Ascending aorta (tissue), 2 donors: ENCODE data around the gene COL1A2. TPM values are rescaled to one million over a fixed set of nuclear protein-coding genes. Genes with fewer than 3 reads are reported as not detected.
A peak's percentile ranks its signal among the peaks of the same experiment; 100 is the strongest.

ENCODE experiments used
- DNase-seq, 2 donors: peaks; one replicate each; pipeline ENCODE4 v3.0.0-alpha.2; 2019; ENCODE audit warnings: low spot score in 2 of 2
- H3K27ac ChIP-seq, 2 donors: fragments of 200-600 bp; sonication (generic); one replicate each; pipeline ENCODE4 v1.5.1; 2016 to 2017; ENCODE audit warnings: mild to moderate bottlenecking in 1 of 2
- H3K27me3 ChIP-seq: fragments of 200-600 bp; sonication (generic); one replicate; pipeline ENCODE4 v1.5.1; 2017
- H3K36me3 ChIP-seq, 2 donors: fragments of 200-600 bp; sonication (generic); one replicate each; pipeline ENCODE4 v1.5.1; 2016
- H3K4me1 ChIP-seq, 2 donors: fragments of 200-600 bp; sonication (generic); one replicate each; pipeline ENCODE4 v1.5.1; 2016 to 2017; ENCODE audit warnings: mild to moderate bottlenecking in 1 of 2
- H3K4me3 ChIP-seq, 2 donors: fragments of 200-600 bp; sonication (generic); one replicate each; pipeline ENCODE4 v1.5.1; 2016 to 2017; ENCODE audit warnings: mild to moderate bottlenecking in 1 of 2
- H3K9me3 ChIP-seq, 2 donors: fragments of 200-600 bp; sonication (generic); one replicate each; pipeline ENCODE4 v1.5.1; 2016
- CTCF ChIP-seq, 3 experiments: fragments of 200-600 bp in 2 of 3; fragments of 450-650 bp in 1 of 3; sonication (generic) in 2 of 3; IDR thresholded peaks; one replicate each; pipeline ENCODE4 v1.5.1; 2016 to 2019; ENCODE audit warnings: antibody characterized with exemption in 3 of 3, mild to moderate bottlenecking in 1 of 3, moderate library complexity in 1 of 3
- intact Hi-C: fragments of 100-400 bp; cut with DNase I; formaldehyde crosslinking; loops from one replicate; pipeline ENCODE4 v1.15.1; 2023
- total RNA-seq: library from RNA; depleted of rRNA; stranded (reverse); fragments of >200 nt; gene quantifications from one replicate; pipeline ENCODE4 v1.1.0, GENCODE V29; 2016

COL1A2 gene
- total RNA-seq, 1 donor from 2014 or later = 692 TPM

DNA sequence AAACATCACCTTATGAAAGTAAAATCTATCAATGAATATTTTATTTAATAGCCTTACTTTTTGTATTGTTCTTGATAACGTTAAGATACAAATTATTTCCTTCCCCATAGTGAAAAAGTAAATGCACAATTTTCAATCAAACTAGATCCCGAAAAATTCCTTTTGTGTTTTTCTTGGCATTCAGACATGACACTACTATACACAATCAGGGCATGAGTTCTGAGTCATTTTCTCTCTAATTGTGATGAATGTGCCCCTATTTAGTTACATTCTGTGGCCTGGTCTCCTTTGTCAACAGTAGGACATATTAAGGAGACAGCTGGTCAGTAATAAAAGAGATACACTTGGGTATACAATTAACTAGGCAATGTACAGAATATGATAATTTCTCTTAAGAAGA is 19.8 kb downstream of the COL1A2 start:
- intact Hi-C loops = no loop called here
- no peak for TF ChIP-seq CTCF (IDR thresholded peaks at IDR 0.05)
- H3K27me3 ChIP-seq = no peaks in the 10 kb centered on the region
- no peak overlapping the region for H3K4me3 ChIP-seq
- H3K27ac ChIP-seq = peak overlapping the region; percentile 28 to 79
- H3K36me3 ChIP-seq = peaks cover 87 to 97% of the 10 kb centered on the region in 2 donors
- H3K4me1 ChIP-seq = peaks cover 8 to 14% of the 10 kb centered on the region in 2 donors
- no peaks in the 10 kb centered on the region for H3K9me3 ChIP-seq
- DNase-seq = no peak

DNA sequence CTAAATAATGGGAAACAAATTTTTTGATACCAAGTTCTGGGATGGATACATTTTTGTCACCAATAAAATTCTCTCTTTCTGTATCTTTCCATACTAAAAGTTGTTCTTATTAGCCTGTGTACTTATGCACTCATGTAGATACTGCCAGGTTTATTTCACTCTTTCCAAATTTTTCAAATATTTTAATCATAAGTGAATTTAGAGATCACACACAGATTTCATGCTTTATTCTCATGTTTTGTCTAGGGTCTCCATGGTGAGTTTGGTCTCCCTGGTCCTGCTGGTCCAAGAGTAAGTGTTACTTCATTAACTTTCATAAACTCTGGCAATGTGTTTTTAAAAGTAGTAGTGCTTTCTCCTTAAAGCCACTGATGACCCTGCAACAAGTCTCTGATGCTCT is 20.3 kb downstream of the COL1A2 start:
- intact Hi-C loops = no loop called here
- Histone ChIP-seq H3K4me1 (peaks cover 8 to 14% of the 10 kb centered on the region in 2 donors), H3K27ac (peak overlapping the region; percentile 28 to 79)

DNA sequence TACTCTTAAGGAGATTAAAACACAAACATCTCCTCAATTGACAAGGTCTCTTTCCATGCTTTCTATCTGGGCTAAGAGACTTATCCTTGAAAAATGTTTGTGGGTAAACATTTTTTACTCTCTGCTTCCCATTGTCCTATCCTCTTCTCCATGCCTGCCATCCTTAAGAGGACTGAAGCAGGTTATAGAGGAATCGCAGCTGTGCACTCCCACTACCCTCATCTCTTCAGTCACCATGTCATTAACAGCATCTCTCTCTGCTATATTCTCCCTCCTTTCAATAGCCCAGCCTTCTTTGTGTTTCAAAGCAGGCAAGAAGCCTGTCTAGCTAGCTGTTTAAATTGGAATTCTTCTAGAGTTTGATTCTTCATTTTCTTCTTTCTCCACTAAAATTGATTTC is 22.6 kb downstream of the COL1A2 start:
- H3K27ac ChIP-seq = peak overlapping the region; percentile 28 to 79
- H3K9me3 ChIP-seq = no peaks in the 10 kb centered on the region
- intact Hi-C loops = no loop called here
- no peak overlapping the region for H3K4me3 ChIP-seq
- H3K36me3 ChIP-seq = peaks cover 84 to 97% of the 10 kb centered on the region in 2 donors
- peaks cover 2 to 11% of the 10 kb centered on the region in 2 donors for H3K4me1 ChIP-seq
- no peak for DNase-seq
- no peak for TF ChIP-seq CTCF (IDR thresholded peaks at IDR 0.05)
- no peaks in the 10 kb centered on the region for H3K27me3 ChIP-seq

More for the DNA sequence above, 20.3 kb downstream of the COL1A2 start:
- H3K27me3 ChIP-seq = no peaks in the 10 kb centered on the region
- H3K4me3 ChIP-seq = no peak overlapping the region
- peaks cover 87 to 97% of the 10 kb centered on the region in 2 donors for H3K36me3 ChIP-seq
- no peak for TF ChIP-seq CTCF (IDR thresholded peaks at IDR 0.05)
- H3K9me3 ChIP-seq = no peaks in the 10 kb centered on the region
- DNase-seq = no peak

- Histone ChIP-seq H3K36me3 (peaks cover 84 to 97% of the 10 kb centered on the region in 2 donors), H3K4me1 (peaks cover 0 to 7% of the 10 kb centered on the region in 2 donors)
- intact Hi-C loops = no loop called here
Observed at GRCh38 chr7:94417901-94418300, 23.2 kb downstream of the COL1A2 start.

GRCh38 chr7:94418851-94419250 is 24.2 kb downstream of the COL1A2 start:
- no peak for TF ChIP-seq CTCF (IDR thresholded peaks at IDR 0.05)
- H3K9me3 ChIP-seq = no peaks in the 10 kb centered on the region
- no peak for DNase-seq
- no peak overlapping the region for H3K4me3 ChIP-seq
- intact Hi-C loops = no loop called here
- H3K4me1 ChIP-seq = peaks cover 0 to 9% of the 10 kb centered on the region in 2 donors
- H3K27ac ChIP-seq = peak overlapping the region; percentile 28 to 79
- no peaks in the 10 kb centered on the region for H3K27me3 ChIP-seq
- H3K36me3 ChIP-seq = peaks cover 83 to 97% of the 10 kb centered on the region in 2 donors

More at GRCh38 chr7:94417901-94418300, 23.2 kb downstream of the COL1A2 start:
- Histone ChIP-seq H3K27me3 (no peaks in the 10 kb centered on the region), H3K27ac (peak overlapping the region; percentile 28 to 79), H3K9me3 (no peaks in the 10 kb centered on the region), H3K4me3 (no peak overlapping the region)
- no peak for TF ChIP-seq CTCF (IDR thresholded peaks at IDR 0.05)
- DNase-seq = no peak

DNA sequence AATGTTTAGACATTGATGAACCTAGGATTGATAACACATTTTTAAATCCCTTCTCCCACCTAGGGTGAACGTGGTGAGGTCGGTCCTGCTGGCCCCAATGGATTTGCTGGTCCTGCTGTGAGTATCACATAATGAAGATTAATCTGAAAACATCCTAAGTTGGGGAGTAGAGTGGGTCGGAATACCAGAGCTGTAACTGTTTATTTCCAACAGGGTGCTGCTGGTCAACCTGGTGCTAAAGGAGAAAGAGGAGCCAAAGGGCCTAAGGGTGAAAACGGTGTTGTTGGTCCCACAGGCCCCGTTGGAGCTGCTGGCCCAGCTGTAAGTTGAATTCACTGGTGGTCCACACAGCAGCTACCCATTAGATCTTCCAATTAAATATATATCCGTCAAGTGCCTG is 25.6 kb downstream of the COL1A2 start:
- Histone ChIP-seq H3K27ac (peak overlapping the region; percentile 44 to 79), H3K9me3 (no peaks in the 10 kb centered on the region), H3K4me3 (no peak overlapping the region), H3K4me1 (peaks cover 0 to 9% of the 10 kb centered on the region in 2 donors), H3K36me3 (peaks cover 88 to 100% of the 10 kb centered on the region in 2 donors), H3K27me3 (no peaks in the 10 kb centered on the region)
- TF ChIP-seq CTCF (IDR thresholded peaks at IDR 0.05) = no peak
- intact Hi-C loops = no loop called here
- DNase-seq = no peak
